Stomach smooth muscle (tissue), 2 donors: ENCODE results near the gene FGF9.
A peak's percentile ranks its signal among the peaks of the same experiment; 100 is the strongest.

Experiments
- H3K27ac ChIP-seq: one replicate; pipeline ENCODE4 v1.7.0; 2013; ENCODE audit warnings: mild to moderate bottlenecking, low read length, inconsistent platforms
- H3K27me3 ChIP-seq, 2 donors: one replicate each; pipeline ENCODE4 v1.7.0; 2013; ENCODE audit warnings: low read length in 2 of 2; ENCODE audit not compliant: insufficient read depth in 2 of 2, control insufficient read depth in 1 of 2
- H3K36me3 ChIP-seq, 2 donors: one replicate each; pipeline ENCODE4 v1.7.0; 2013; ENCODE audit warnings: low read length in 2 of 2; ENCODE audit not compliant: control insufficient read depth in 2 of 2, insufficient read depth in 2 of 2
- H3K4me1 ChIP-seq: one replicate; pipeline ENCODE4 v1.7.0; 2013; ENCODE audit warnings: low read length; ENCODE audit not compliant: control insufficient read depth, insufficient read depth
- H3K4me3 ChIP-seq, 2 donors: one replicate each; pipeline ENCODE4 v1.7.0; 2013; ENCODE audit warnings: low read length in 2 of 2
- H3K9ac ChIP-seq, 2 donors: one replicate each; pipeline ENCODE4 v1.7.0; 2013; ENCODE audit warnings: low read length in 2 of 2, mild to moderate bottlenecking in 1 of 2
- H3K9me3 ChIP-seq, 2 donors: one replicate each; pipeline ENCODE4 v1.7.0; 2013; ENCODE audit warnings: low read length in 2 of 2; ENCODE audit not compliant: control insufficient read depth in 2 of 2
- donor health status: healthy.
- donor health status: Pancreatic carcinoma.

FGF9 gene

DNA sequence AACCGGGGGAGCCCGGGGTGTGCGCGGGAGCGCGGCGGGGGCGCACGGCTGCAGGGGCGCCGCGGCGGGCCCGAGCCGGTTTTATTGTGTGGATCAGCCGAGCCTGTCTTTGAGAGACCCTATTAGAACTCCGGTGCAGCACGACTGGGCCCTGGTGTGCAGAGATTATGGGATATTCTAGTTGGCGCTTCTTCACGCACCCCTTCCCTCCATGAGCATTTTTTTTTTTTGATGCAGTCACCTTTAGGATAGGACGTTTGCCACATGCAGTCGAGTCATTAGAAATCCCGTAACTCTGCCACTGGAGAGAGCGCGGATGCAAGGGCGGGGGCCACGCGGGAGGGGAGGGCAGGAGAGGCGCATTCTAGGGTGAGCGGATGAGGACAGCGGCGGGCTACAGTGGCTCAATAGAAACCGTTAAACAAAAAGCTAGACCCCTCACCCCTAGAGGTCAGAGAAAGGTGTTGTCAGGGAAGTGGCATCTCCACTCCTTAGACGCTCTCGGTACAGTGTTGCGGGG lies 3.7 kb downstream of the FGF9 start:
- H3K4me3 ChIP-seq = peak overlapping the region; percentile 63 to 83
- peaks cover 42% of the 10 kb centered on the region for H3K4me1 ChIP-seq
- H3K9ac ChIP-seq = no peak overlapping the region
- H3K27ac ChIP-seq = no peak overlapping the region
- no peaks in the 10 kb centered on the region for H3K9me3 ChIP-seq
- no peaks in the 10 kb centered on the region for H3K36me3 ChIP-seq
- H3K27me3 ChIP-seq = peaks cover 26 to 42% of the 10 kb centered on the region in 2 donors

GRCh38 chr13:21675095-21675991 lies 4.5 kb downstream of the FGF9 start:
- H3K9me3 ChIP-seq = no peaks in the 10 kb centered on the region
- peak overlapping the region; percentile 52 to 83 for H3K4me3 ChIP-seq
- peaks cover 34% of the 10 kb centered on the region for H3K4me1 ChIP-seq
- peaks cover 26 to 42% of the 10 kb centered on the region in 2 donors for H3K27me3 ChIP-seq
- H3K36me3 ChIP-seq = no peaks in the 10 kb centered on the region
- H3K27ac ChIP-seq = no peak overlapping the region
- no peak overlapping the region for H3K9ac ChIP-seq

- H3K4me3 ChIP-seq = no peak overlapping the region
- peaks cover 27% of the 10 kb centered on the region for H3K4me1 ChIP-seq
- no peak overlapping the region for H3K9ac ChIP-seq
- no peaks in the 10 kb centered on the region for H3K9me3 ChIP-seq
- no peaks in the 10 kb centered on the region for H3K36me3 ChIP-seq
- peaks cover 26 to 42% of the 10 kb centered on the region in 2 donors for H3K27me3 ChIP-seq
- H3K27ac ChIP-seq = no peak overlapping the region
These were observed 5.7 kb downstream of the FGF9 start for GRCh38 chr13:21676611-21677021.

DNA sequence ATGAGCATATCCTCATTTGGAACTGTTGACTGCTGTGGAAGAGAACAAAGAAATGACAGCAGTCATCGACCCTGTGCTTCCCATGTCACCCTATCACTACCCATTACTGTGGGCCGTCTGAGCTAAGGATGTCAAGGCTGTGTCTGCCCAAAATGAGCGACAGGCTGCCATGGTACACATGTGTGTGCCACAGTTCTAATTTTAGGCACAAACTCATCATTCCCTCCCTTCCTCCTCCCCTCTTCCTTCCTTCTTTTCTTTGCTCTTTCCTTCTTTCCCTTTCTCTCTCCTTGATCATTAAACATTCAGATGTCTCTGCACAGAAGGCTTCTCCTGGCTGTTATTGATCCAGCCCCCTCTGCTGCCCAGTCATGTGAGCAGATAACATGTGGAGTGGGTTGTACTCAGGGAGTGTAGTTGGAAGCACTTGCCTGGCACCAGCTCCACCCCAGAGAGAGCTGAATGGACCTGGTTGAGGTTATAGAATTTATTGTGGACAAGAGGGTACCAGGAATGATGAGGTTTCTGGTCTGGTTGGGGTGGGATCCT lies 6.3 kb downstream of the FGF9 start:
- Histone ChIP-seq H3K9me3 (no peaks in the 10 kb centered on the region), H3K36me3 (no peaks in the 10 kb centered on the region), H3K4me3 (no peak overlapping the region), H3K4me1 (peaks cover 22% of the 10 kb centered on the region), H3K27ac (no peak overlapping the region), H3K9ac (no peak overlapping the region), H3K27me3 (peaks cover 24 to 41% of the 10 kb centered on the region in 2 donors)

DNA sequence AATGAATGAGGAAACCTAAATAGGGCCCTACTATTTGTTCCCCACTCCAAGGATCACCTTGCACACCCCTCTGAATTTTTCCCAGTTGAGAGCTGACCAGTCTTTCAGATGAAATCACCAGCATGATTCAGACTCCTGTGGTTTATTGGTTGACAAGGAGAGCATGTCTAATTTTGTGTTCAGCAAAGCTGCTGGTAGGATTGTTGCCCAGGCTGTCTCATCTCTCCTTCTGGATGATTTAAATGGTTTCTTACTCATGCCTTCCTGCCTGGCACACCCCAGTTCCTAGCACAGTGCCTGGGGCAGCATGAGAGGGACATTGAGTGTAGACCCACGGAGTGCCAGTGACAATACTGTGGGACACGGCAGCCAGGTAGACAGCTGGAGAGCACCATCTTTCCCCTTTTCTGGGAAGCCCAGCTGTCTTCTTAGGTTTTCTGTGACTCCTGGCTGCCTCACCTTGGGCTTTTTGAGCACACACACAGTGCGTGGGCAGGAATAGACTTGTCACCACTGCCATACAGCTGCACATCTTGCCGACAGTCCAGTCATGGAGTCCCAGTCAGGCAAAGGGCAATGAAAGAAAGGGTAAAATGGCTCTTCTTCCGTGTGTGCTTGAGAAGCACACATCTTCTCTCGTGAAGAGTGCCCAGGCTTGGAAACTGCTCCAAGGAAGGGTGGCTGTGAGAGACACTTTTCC lies 12.3 kb downstream of the FGF9 start:
- no peaks in the 10 kb centered on the region for H3K9me3 ChIP-seq
- H3K27ac ChIP-seq = no peak overlapping the region
- peaks cover 3 to 5% of the 10 kb centered on the region in 2 donors for H3K27me3 ChIP-seq
- no peak overlapping the region for H3K4me3 ChIP-seq
- peaks cover 4% of the 10 kb centered on the region for H3K4me1 ChIP-seq
- no peak overlapping the region for H3K9ac ChIP-seq
- no peaks in the 10 kb centered on the region for H3K36me3 ChIP-seq

- H3K27me3 ChIP-seq = peaks cover 0 to 7% of the 10 kb centered on the region in 2 donors
- no peaks in the 10 kb centered on the region for H3K36me3 ChIP-seq
- H3K9ac ChIP-seq = no peak overlapping the region
- H3K4me1 ChIP-seq = peaks cover 4% of the 10 kb centered on the region
- no peak overlapping the region for H3K27ac ChIP-seq
- no peak overlapping the region for H3K4me3 ChIP-seq
- H3K9me3 ChIP-seq = no peaks in the 10 kb centered on the region
These were observed 13.7 kb downstream of the FGF9 start for GRCh38 chr13:21684576-21684975.

- peaks cover 4% of the 10 kb centered on the region for H3K4me1 ChIP-seq
- H3K9ac ChIP-seq = no peak overlapping the region
- no peaks in the 10 kb centered on the region for H3K9me3 ChIP-seq
- peaks cover 0 to 7% of the 10 kb centered on the region in 2 donors for H3K27me3 ChIP-seq
- H3K27ac ChIP-seq = no peak overlapping the region
- no peak overlapping the region for H3K4me3 ChIP-seq
- no peaks in the 10 kb centered on the region for H3K36me3 ChIP-seq
These were observed 14.7 kb downstream of the FGF9 start for GRCh38 chr13:21685485-21686064.

- Histone ChIP-seq H3K4me3 (no peak overlapping the region), H3K27ac (no peak overlapping the region), H3K4me1 (peaks cover 4% of the 10 kb centered on the region), H3K9me3 (no peaks in the 10 kb centered on the region), H3K36me3 (no peaks in the 10 kb centered on the region), H3K27me3 (peaks cover 0 to 7% of the 10 kb centered on the region in 2 donors), H3K9ac (no peak overlapping the region)
These were observed 16.0 kb downstream of the FGF9 start for GRCh38 chr13:21686751-21687391.

- H3K27me3 ChIP-seq = peaks cover 0 to 6% of the 10 kb centered on the region in 2 donors
- no peaks in the 10 kb centered on the region for H3K9me3 ChIP-seq
- peaks cover 4% of the 10 kb centered on the region for H3K4me1 ChIP-seq
- H3K27ac ChIP-seq = no peak overlapping the region
- no peaks in the 10 kb centered on the region for H3K36me3 ChIP-seq
- no peak overlapping the region for H3K4me3 ChIP-seq
- H3K9ac ChIP-seq = no peak overlapping the region
These were observed 17.2 kb downstream of the FGF9 start for GRCh38 chr13:21688056-21688455.

GRCh38 chr13:21689097-21689496 lies 18.2 kb downstream of the FGF9 start:
- Histone ChIP-seq H3K27me3 (peaks cover 0 to 2% of the 10 kb centered on the region in 2 donors), H3K27ac (no peak overlapping the region), H3K36me3 (no peaks in the 10 kb centered on the region), H3K4me1 (peaks cover 4% of the 10 kb centered on the region), H3K9ac (no peak overlapping the region), H3K9me3 (no peaks in the 10 kb centered on the region), H3K4me3 (no peak overlapping the region)
